ENCODE data around the gene DCC.

DNA sequence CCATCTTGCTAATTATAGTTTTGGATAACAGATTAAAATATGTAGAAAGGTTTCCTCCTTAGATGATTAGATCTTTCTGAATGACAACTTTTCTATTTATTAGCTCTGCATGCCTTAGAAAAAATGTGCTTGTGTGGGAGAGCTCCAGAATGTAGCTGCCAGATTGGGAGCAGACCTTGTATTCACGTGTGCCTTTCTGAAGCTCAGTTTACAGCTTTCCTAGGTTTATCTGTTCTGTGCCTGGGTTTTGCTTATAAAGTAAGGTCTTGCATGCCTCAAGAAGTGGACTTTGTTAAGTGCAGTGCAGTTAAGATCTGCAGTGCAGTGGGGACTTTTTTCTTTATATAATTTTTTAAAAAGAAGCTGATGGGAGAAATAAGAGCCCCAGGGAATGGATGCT, 179.0 kb downstream of the DCC start:
- TF ChIP-seq, protein P1, sequence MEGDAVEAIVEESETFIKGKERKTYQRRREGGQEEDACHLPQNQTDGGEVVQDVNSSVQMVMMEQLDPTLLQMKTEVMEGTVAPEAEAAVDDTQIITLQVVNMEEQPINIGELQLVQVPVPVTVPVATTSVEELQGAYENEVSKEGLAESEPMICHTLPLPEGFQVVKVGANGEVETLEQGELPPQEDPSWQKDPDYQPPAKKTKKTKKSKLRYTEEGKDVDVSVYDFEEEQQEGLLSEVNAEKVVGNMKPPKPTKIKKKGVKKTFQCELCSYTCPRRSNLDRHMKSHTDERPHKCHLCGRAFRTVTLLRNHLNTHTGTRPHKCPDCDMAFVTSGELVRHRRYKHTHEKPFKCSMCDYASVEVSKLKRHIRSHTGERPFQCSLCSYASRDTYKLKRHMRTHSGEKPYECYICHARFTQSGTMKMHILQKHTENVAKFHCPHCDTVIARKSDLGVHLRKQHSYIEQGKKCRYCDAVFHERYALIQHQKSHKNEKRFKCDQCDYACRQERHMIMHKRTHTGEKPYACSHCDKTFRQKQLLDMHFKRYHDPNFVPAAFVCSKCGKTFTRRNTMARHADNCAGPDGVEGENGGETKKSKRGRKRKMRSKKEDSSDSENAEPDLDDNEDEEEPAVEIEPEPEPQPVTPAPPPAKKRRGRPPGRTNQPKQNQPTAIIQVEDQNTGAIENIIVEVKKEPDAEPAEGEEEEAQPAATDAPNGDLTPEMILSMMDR (IDR thresholded peaks at IDR 0.05), result no peak
- no peak for TF ChIP-seq POLR2A (IDR thresholded peaks at IDR 0.05)

Data from upper lobe of left lung (tissue), 4 donors.